Left hindlimb (tissue), 1 donor: ENCODE measurements around the gene VEGFC.

ENCODE experiments used
- DNase-seq: peaks from one replicate; pipeline ENCODE4 v3.0.0-alpha.2; 2018

Gene VEGFC

DNA sequence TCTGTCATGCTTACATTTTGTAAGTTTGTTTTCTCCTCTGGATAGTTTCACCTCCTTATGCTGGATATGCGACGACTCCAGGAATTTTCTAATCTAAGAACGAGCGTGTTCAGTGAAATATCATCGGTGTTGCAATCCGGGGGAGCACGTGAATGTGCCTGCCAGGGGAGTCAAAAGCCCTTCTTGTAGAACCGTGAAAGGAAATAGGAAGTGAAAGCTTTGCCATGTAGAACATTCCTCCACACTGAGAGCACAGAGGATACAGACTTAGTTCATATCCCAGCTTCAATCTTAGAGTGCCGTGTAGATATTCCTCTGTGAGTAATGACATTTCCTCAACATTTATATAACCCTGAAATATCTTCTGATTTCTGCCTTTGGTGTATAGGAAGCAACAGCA, 121.2 kb downstream of the VEGFC start:
- DNase-seq: no peak

DNA sequence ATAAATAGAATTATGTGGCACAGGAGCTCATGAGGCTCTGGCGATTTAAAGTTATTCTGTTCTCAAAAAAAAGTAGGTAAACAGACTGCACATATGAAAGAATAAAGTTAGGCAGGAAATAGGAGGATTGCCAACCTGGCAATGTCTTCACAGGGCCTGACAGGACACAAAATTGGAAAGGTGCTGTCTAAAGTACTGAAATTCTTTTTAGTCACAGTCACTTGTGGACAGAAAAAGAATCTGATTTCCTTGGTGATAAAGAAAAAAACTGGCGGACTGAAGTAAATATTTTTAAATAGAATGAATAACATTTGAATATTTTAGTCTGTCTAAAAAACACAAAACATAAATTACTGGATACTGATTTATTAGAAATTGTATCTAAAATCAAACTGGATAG, 124.4 kb downstream of the VEGFC start:
- DNase-seq: no peak

DNA sequence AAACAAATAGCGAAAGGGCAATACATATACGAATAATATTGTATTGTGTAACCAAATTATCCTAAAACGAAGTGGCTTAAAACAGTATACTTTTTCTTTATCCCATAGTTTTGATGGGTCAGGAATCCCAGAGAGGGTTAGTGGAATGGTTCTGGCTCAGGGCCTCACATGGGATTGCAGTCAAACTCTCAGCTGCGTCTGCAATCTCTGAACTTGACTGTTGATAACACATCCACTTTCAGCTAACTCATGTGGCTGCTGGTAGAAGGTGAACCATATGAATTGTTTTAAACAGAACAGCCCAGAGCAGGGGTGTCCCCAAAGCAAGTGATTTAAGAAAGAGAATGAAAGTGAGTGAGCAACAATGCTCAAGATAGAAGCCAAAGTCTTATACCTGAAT, 127.8 kb downstream of the VEGFC start:
- DNase-seq: no peak

DNA sequence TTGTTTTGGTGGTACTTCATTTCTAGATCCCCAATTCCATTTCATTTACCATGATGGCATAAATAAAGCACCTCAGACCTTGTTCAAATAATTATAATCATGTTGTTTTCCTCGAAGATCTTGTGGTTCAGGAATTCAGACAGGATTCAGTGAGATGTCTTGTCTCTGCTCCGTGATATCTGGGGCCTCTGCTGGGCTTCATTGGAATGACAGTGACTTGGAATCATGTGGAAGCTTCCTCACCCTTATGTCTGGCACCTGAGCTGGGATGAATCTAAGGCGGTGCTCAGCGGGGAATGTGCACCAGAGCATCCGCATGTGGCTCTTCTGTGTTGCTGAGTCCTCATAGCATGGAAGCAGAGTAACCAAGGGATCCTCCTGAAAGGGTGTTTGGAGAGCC, 132.2 kb downstream of the VEGFC start:
- DNase-seq: no peak

DNA sequence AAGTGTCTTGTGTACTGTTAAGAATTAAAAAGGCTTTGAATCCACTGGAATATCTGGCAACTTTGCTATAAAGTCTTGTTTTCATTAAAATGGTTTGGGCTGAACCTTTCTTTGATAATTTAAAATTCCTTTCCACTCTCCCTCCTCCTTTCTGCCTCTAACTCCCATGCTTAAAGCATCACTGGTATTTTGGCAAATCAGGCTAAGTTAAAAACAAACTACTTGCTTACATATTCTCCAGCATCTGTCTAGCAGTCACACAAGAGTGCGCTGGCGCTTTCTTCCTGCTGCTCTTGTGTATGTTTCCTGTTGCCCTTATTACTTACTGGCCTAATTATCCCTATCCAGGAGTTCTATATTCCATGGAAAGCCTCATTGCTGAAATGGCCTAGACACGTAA, 136.6 kb downstream of the VEGFC start:
- DNase-seq: no peak

DNA sequence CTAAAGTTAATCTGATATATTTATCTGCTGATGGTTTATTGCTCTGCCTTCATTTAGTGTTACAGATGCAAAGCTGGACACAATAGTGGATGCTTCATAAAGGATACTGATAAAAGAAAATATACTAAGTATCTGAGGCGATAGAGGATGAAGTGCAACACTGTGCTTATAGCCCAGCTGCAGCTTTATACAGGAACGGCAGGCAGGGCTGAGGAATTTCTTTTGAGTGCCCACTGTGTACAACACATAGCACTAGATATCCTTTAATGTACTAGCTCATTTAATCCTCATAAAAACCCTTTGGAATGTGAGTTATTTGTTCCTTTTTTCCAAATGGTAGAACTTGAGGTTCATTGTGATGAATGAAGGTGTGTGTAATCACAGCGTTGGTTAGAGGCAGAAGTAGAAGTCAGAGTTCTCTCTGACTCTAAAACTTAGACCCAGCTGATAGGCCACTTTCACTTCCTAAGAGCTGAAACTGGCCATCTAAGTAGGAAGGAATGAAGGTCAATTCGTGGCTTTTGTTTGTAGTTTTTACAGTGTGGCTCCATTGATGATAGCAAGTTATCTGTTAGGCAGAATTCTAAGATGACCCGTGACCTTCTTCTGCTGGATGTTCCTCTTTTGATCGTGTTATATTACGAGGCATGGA, 138.0 kb downstream of the VEGFC start:
- no peak for DNase-seq

DNA sequence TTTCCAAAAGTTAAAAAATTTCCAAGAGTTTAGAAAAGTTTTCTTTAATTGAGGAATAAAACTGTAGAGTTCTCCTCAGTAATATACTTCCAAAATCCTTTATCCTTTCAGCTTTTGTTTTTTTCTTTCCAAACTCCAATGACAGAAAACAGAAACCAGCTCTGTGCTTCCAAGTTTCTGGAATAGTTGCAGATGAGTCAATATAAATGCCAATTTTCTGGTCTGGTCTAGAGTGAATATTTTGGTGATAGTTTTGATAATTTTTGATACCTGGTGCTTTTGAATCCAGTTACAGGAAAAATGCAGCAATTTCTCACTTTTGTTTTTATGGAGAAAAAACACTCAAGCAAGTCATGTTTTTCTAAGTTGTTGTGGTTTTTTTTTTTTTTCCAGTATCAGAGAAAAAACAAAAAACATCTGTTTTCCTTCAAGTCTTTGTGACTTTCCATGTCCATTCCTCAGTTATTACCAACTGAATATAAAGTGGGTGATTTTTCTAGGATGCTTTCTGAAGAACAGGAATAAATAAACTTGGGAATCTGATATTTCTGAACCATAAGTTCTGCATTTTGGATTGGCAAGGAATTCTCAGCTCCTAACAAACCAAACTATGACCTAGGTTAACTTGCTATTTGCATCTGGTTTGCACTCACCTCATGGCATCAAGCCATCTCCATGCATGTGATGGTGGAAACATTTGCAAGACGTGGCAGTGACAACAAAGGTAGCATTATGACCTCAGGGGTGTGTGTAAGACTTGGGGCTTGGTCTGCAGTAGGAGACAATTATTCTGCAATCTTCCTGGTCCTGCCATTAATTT, 139.1 kb downstream of the VEGFC start:
- no peak for DNase-seq

DNA sequence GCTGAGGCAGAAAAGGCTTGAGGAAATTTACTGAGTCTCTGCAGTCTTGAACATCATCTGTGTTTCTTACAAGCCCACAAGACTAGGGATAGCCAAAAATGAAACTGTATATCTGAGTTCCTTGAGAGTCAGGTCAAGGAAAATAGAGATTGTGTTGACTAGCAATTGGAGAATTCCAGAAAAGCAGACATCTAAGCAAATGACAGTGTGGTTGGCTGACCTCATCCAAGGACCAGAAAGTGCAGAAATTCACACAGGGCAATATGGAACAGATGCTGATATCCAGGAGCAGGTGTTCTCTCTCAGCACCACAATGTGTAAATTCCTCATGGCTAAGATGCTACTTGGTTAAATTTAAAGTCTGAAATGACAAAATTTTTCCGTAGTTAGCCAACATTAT, 146.4 kb downstream of the VEGFC start:
- no peak for DNase-seq

DNA sequence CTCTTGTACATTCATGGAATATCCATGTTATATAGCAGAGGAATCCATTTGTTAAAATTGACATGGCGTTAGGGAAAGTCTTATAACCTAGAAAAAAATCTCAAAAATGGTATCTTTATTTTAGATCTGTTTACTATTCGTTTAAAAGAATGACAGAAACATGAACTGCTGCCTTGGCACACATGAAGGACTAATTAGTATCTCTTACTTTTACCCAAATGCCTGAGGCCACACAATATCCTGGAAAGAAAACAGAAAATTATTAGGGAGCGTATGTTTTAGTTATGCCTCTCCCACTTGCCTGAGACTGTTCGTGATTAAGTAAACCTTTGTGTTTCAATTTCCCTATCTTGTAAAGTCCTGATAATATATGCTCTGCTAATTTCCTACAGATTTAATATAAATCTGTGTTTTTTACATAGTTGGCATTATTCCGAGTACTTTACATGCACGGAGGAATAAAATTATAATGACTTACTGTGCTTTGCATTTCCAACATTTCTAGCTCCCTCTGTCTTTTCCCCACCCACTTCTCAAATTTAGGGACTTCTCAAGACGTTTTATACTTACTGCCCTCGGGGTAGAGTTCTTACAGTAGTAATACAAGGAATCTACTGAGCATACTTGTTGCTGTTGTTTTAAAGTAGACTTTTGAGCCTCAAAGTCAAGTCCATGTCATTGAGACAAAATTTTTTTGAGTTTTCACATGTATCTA, 147.3 kb downstream of the VEGFC start:
- no peak for DNase-seq

DNA sequence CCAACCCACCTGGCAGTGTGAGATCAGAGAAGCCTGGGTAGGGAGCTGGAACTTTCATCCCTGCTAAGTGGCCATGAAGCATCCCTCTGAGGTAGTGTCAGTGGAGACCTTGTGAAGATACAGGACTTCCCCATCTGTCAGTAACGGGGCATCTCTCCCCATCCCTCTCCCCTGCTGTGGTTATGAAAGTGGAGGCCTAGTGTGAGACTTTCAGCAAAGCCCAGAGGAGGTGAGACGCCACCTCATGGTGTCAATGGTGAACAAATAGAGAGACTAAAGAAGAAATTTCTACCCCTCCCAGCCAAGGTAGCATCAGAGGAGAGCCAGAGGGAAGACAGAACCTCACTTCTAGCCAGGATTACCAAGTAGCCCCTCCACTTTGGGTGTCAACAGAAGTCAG, 150.2 kb downstream of the VEGFC start:
- no peak for DNase-seq

DNA sequence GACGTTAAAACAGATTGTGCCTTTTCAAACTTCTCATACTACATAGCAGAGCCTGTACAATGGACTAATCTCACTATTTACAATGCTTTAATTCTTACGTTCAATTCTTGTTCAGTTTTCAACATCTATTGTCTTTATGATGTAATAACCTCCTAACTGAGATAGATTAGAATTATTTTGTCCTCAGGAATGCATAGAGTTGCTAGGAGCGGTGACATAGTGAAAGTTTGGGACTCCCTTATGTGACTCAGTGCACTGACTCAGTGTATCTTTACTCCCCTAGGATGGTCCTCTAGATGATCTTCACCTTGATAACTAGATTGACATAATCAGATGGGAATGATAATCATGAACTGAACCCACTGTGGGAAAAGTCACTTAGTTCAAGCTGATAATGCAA, 151.5 kb downstream of the VEGFC start:
- no peak for DNase-seq

DNA sequence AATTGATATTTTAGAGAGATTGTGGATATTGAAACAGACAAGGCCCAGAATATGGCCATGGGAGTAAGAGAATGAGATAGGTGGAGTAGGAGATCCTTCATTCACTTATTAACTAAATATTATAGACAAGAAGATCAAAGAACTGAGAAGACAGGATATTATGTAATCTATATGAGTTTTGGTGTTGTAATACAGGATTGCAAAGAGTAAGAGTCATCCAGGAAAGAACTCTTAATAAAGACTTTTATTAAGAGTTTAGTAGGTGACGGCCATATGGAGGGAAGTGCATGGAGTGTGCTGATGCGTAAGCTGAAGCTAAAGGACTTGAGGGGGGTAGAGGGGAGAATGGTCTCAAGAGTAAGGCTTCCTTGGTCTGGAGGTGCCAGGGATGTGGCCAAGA, 153.7 kb downstream of the VEGFC start:
- DNase-seq: no peak

DNA sequence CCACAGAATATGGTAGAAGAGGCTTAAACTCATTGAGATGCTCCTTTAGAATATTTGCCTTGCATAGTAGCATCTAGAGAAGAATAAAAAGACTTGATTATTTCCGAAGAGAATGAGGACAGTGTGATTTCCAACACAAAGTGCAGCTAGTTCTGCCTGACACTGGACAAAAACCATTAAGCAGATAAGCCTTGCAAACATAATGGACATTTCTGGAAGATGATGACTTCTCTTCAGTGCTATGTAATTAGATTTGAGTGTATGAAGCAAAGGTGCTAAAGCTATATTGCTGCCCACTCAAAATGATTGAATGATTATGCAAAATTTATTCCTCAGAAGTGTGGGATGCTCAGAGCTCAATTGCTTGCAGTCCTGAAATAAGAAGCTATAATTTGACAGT, 156.4 kb downstream of the VEGFC start:
- DNase-seq: no peak

DNA sequence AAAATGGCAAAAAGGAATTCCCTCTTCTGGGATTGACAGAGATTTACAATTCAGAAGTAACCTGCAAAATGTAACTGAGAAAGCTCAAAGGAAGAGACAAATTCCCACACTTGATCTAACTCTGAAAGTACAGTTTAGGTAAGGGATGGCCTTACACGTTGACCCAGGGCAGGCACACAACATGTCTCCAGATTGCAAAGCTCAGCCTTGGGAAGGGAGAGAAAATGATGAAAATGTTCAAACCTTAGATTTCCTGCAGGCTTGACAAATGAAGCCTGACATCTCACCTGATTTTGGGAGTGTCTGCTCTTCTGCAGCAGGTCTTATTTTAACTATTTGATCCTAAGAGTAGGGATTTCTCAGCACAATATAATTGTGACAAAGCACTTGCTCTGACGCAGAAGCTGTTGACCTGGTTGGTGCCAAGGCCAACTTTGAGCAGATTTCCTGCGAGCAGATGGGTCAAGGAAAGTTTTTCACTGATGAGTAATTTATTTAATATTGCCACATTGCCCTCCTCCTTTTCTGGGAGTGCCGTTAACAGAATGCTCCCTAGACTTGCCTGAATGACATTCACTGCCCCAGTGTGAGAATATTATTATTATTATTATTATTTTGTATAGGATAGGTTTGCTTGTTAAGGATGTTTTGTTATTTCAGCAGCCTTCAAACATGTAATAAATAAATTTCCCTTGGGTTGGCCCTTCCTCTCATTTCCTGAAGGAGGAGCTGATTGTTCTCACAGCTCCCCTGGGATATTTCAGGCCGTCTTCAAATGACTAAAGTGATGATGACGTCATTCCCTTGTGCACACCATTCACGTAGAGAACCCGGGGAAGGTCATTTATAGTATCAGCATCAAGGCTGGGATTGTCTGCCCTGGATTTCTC, 157.1 kb downstream of the VEGFC start:
- no peak for DNase-seq
